SK-N-MC (cell line): ENCODE data around the gene NEK6.

ENCODE experiments used
- DNase-seq: peaks from one replicate; pipeline ENCODE4 v3.0.0-alpha.2; 2011; ENCODE audit warnings: low read depth, low spot score
- H3K27ac ChIP-seq: fragments of 200-600 bp; sonication (generic); 2 replicates; pipeline ENCODE4 v1.5.1; 2016; ENCODE audit warnings: mixed run types
- H3K36me3 ChIP-seq: fragments of 200-600 bp; sonication (generic); 2 replicates; pipeline ENCODE4 v1.6.1; 2017; ENCODE audit warnings: antibody characterized with exemption, low read length, mixed read lengths; ENCODE audit not compliant: insufficient read depth
- H3K4me3 ChIP-seq: fragments of 200-600 bp; sonication (generic); 2 replicates; pipeline ENCODE4 v1.5.1; 2016
- H3K9ac ChIP-seq: fragments of 200-600 bp; sonication (generic); 2 replicates; pipeline ENCODE4 v1.8.0; 2017; ENCODE audit warnings: mixed run types, mixed read lengths; ENCODE audit not compliant: insufficient read length
- H3K9me3 ChIP-seq: fragments of 200-600 bp; sonication (generic); 2 replicates; pipeline ENCODE4 v1.6.1; 2017; ENCODE audit warnings: low read depth, mild to moderate bottlenecking, antibody characterized with exemption, low read length, moderate library complexity, mixed read lengths
- EZH2 ChIP-seq: fragments of 200-600 bp; sonication (generic); IDR thresholded peaks from one replicate; pipeline ENCODE4 v1.6.1; 2017; ENCODE audit warnings: antibody characterized with exemption
- FOXP2 ChIP-seq: optimal IDR thresholded peaks from 2 replicates; pipeline ENCODE3; 2011; ENCODE audit warnings: mild to moderate bottlenecking, moderate library complexity; ENCODE audit not compliant: insufficient read depth; ENCODE audit errors: extremely low read length, control extremely low read depth
- POLR2AphosphoS5 ChIP-seq: IDR thresholded peaks from 2 replicates; pipeline ENCODE4 v1.6.1; 2012; ENCODE audit warnings: mild to moderate bottlenecking, low read depth, low read length, borderline replicate concordance

NEK6 gene

GRCh38 chr9:124256517-124257069, 1.2 kb upstream of the NEK6 start:
- no peak for DNase-seq
- no peak overlapping the region for H3K9ac ChIP-seq
- no peak overlapping the region for H3K4me3 ChIP-seq
- no peak overlapping the region for H3K27ac ChIP-seq
- no peak for TF ChIP-seq FOXP2
- no peaks in the 10 kb centered on the region for H3K36me3 ChIP-seq
- no peaks in the 10 kb centered on the region for H3K9me3 ChIP-seq

- H3K36me3 ChIP-seq: no peaks in the 10 kb centered on the region
- no peak overlapping the region; the same call in 1 of the 2 replicates for H3K4me3 ChIP-seq
- no peak overlapping the region for H3K9ac ChIP-seq
- DNase-seq: no peak
- TF ChIP-seq EZH2 (no peak), FOXP2 (no peak), POLR2AphosphoS5 (no peak)
- no peak overlapping the region for H3K27ac ChIP-seq
- no peaks in the 10 kb centered on the region for H3K9me3 ChIP-seq
These were observed 492 bp upstream of the NEK6 start for GRCh38 chr9:124257070-124257843.

GRCh38 chr9:124258607-124259157, 933 bp downstream of the NEK6 start:
- H3K4me3 ChIP-seq: peak overlapping the region; percentile 96
- TF ChIP-seq EZH2: no peak
- TF ChIP-seq FOXP2: no peak
- TF ChIP-seq POLR2AphosphoS5: no peak
- DNase-seq: no peak
- H3K36me3 ChIP-seq: no peaks in the 10 kb centered on the region
- peak overlapping the region; percentile 78; the same call in 1 of the 2 replicates for H3K27ac ChIP-seq
- H3K9ac ChIP-seq: peak overlapping the region; percentile 69
- no peaks in the 10 kb centered on the region for H3K9me3 ChIP-seq

GRCh38 chr9:124259158-124259808, 1.5 kb downstream of the NEK6 start:
- no peaks in the 10 kb centered on the region for H3K9me3 ChIP-seq
- no peaks in the 10 kb centered on the region for H3K36me3 ChIP-seq
- H3K4me3 ChIP-seq: peak overlapping the region; percentile 96
- TF ChIP-seq EZH2 (no peak), POLR2AphosphoS5 (no peak), FOXP2 (no peak)
- peak overlapping the region; percentile 69 for H3K9ac ChIP-seq
- peak; percentile 20 for DNase-seq
- peak overlapping the region; percentile 78 for H3K27ac ChIP-seq

GRCh38 chr9:124260769-124261603, 3.2 kb downstream of the NEK6 start:
- TF ChIP-seq EZH2 (no peak), POLR2AphosphoS5 (no peak), FOXP2 (no peak)
- Histone ChIP-seq H3K9me3 (no peaks in the 10 kb centered on the region), H3K27ac (no peak overlapping the region), H3K4me3 (no peak overlapping the region), H3K9ac (no peak overlapping the region), H3K36me3 (no peaks in the 10 kb centered on the region)
- no peak for DNase-seq

- Histone ChIP-seq H3K4me3 (no peak overlapping the region), H3K27ac (no peak overlapping the region)
These were observed 4.2 kb downstream of the NEK6 start for GRCh38 chr9:124261736-124262648.

GRCh38 chr9:124262649-124262972, 4.9 kb downstream of the NEK6 start:
- Histone ChIP-seq H3K36me3 (no peaks in the 10 kb centered on the region), H3K9ac (no peak overlapping the region)

More at GRCh38 chr9:124261736-124262648, 4.2 kb downstream of the NEK6 start:
- TF ChIP-seq FOXP2 (no peak), EZH2 (no peak), POLR2AphosphoS5 (no peak)
- H3K9ac ChIP-seq: no peak overlapping the region
- H3K36me3 ChIP-seq: no peaks in the 10 kb centered on the region
- no peaks in the 10 kb centered on the region for H3K9me3 ChIP-seq
- DNase-seq: no peak

More at GRCh38 chr9:124262649-124262972, 4.9 kb downstream of the NEK6 start:
- no peak for DNase-seq
- TF ChIP-seq EZH2: no peak
- TF ChIP-seq FOXP2: no peak
- no peak for TF ChIP-seq POLR2AphosphoS5
- Histone ChIP-seq H3K9me3 (no peaks in the 10 kb centered on the region), H3K4me3 (no peak overlapping the region), H3K27ac (no peak overlapping the region)
